ENCODE results near the gene APC2.
A peak's percentile ranks its signal among the peaks of the same experiment; 100 is the strongest.

Gene APC2

GRCh38 chr19:1491849-1492170 is 41.9 kb downstream of the APC2 start:
- H4K8ac ChIP-seq (ENCODE audit: low read depth, low read length), result no peak overlapping the region
- H3K36me3 ChIP-seq (ENCODE audit: control insufficient read depth in 1 of 2, insufficient read depth in 2 of 2, low read length in 2 of 2), result no peaks in the 10 kb centered on the region
- no peak overlapping the region for H3K9ac ChIP-seq (ENCODE audit: low read length)
- no peak overlapping the region for H3K4me3 ChIP-seq (ENCODE audit: low read depth, low read length)
- H3K14ac ChIP-seq (ENCODE audit: low read length), result no peak overlapping the region
- H3K79me1 ChIP-seq (ENCODE audit: low read length), result peaks cover 10% of the 10 kb centered on the region
- no peak overlapping the region for H2AFZ ChIP-seq (ENCODE audit: insufficient read depth, low read length, poor library complexity)
- H3K4me1 ChIP-seq (ENCODE audit: control insufficient read depth in 1 of 2, insufficient read depth in 2 of 2, low read length in 2 of 2), result peaks cover 17 to 18% of the 10 kb centered on the region in 2 experiments
- no peak overlapping the region for H4K12ac ChIP-seq (ENCODE audit: low read depth, low read length)
- H2BK12ac ChIP-seq (ENCODE audit: low read length), result no peak overlapping the region
- H3K27me3 ChIP-seq (ENCODE audit: insufficient read depth, low read length), result peaks cover 5% of the 10 kb centered on the region
- no CpG with 5 or more reads among the region's 12 CpGs for WGBS (ENCODE audit: extremely low coverage, insufficient coverage, insufficient read length)
- no peak overlapping the region for H3K27ac ChIP-seq (ENCODE audit: low read depth, low read length)
- no peak overlapping the region for H3K4ac ChIP-seq (ENCODE audit: low read depth, low read length)
- H3K18ac ChIP-seq (ENCODE audit: low read length), result no peak overlapping the region
- peaks cover 7% of the 10 kb centered on the region for H3K9me3 ChIP-seq (ENCODE audit: insufficient read depth, low read depth, low read length)
- no peak overlapping the region for H2AK5ac ChIP-seq (ENCODE audit: low read length)
- H3K4me2 ChIP-seq (ENCODE audit: low read length), result peak overlapping the region; percentile 96
- H3K23ac ChIP-seq (ENCODE audit: low read length), result no peak overlapping the region
- H4K91ac ChIP-seq (ENCODE audit: low read depth, low read length), result no peak overlapping the region
- DNase-seq, result no peak
- H2BK5ac ChIP-seq (ENCODE audit: low read depth, low read length, poor library complexity), result no peak overlapping the region
- H3K79me2 ChIP-seq (ENCODE audit: control insufficient read depth, insufficient read depth, low read length, poor library complexity), result peaks cover 4% of the 10 kb centered on the region
- H2BK120ac ChIP-seq (ENCODE audit: insufficient read depth, low read length, poor library complexity), result no peak overlapping the region

GRCh38 chr19:1492474-1493006 is 42.6 kb downstream of the APC2 start:
- Histone ChIP-seq H3K79me2 (ENCODE audit: control insufficient read depth, insufficient read depth, low read length, poor library complexity) (peaks cover 4% of the 10 kb centered on the region), H2AK5ac (ENCODE audit: low read length) (no peak overlapping the region), H3K9me3 (ENCODE audit: insufficient read depth, low read depth, low read length) (peaks cover 6% of the 10 kb centered on the region), H4K12ac (ENCODE audit: low read depth, low read length) (no peak overlapping the region), H3K4me1 (ENCODE audit: control insufficient read depth in 1 of 2, insufficient read depth in 2 of 2, low read length in 2 of 2) (peaks cover 17 to 19% of the 10 kb centered on the region in 2 experiments), H3K18ac (ENCODE audit: low read length) (no peak overlapping the region), H2BK120ac (ENCODE audit: insufficient read depth, low read length, poor library complexity) (no peak overlapping the region), H3K14ac (ENCODE audit: low read length) (no peak overlapping the region), H3K9ac (ENCODE audit: low read length) (no peak overlapping the region), H3K4me3 (ENCODE audit: low read depth, low read length) (no peak overlapping the region), H2BK5ac (ENCODE audit: low read depth, low read length, poor library complexity) (no peak overlapping the region), H3K4me2 (ENCODE audit: low read length) (no peak overlapping the region), H3K4ac (ENCODE audit: low read depth, low read length) (no peak overlapping the region), H4K91ac (ENCODE audit: low read depth, low read length) (no peak overlapping the region), H2BK12ac (ENCODE audit: low read length) (no peak overlapping the region), H3K79me1 (ENCODE audit: low read length) (peaks cover 10% of the 10 kb centered on the region), H3K23ac (ENCODE audit: low read length) (no peak overlapping the region), H3K27ac (ENCODE audit: low read depth, low read length) (no peak overlapping the region), H3K36me3 (ENCODE audit: control insufficient read depth in 1 of 2, insufficient read depth in 2 of 2, low read length in 2 of 2) (no peaks in the 10 kb centered on the region), H2AFZ (ENCODE audit: insufficient read depth, low read length, poor library complexity) (no peak overlapping the region), H3K27me3 (ENCODE audit: insufficient read depth, low read length) (peaks cover 5% of the 10 kb centered on the region), H4K8ac (ENCODE audit: low read depth, low read length) (no peak overlapping the region)
- no CpG with 5 or more reads among the region's 10 CpGs for WGBS (ENCODE audit: extremely low coverage, insufficient coverage, insufficient read length)
- no peak for DNase-seq

DNA sequence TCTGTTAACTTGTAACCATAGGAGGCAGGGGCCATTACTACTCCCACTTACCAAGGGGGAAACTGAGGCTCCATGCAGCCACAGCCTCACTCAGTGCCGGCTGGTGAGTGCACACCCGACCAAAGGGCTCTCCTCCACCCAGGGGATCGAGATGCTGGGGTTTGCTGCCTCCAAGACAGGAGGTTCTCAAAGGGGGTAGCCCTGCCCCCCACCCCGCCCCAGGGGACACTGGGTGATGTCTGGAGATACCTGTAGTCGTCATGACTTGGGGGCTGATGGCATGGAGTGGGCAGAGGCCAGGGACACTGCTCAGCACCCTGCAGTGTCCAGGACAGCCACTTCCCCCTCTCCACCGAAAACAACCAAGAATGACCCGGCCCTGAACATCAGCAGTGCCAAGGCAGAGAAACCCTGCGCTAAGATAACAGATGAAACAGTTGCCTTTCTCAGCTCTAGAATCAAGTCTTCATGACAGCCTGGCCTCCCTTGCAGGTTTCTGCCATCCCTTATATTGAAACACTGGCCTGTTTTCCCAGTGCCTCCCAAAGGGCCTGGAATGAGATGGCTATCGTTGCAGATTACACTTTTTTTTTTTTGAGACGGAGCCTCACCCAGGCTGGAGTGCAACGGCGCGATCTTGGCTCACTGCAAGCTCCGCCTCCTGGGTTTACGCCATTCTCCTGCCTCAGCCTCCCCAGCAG is 44.3 kb downstream of the APC2 start:
- H4K12ac ChIP-seq (ENCODE audit: low read depth, low read length), result no peak overlapping the region
- H3K14ac ChIP-seq (ENCODE audit: low read length), result no peak overlapping the region
- H2AK5ac ChIP-seq (ENCODE audit: low read length), result no peak overlapping the region
- H4K91ac ChIP-seq (ENCODE audit: low read depth, low read length), result no peak overlapping the region
- no peak overlapping the region for H2AFZ ChIP-seq (ENCODE audit: insufficient read depth, low read length, poor library complexity)
- no peak overlapping the region for H3K27ac ChIP-seq (ENCODE audit: low read depth, low read length)
- H3K4me3 ChIP-seq (ENCODE audit: low read depth, low read length), result no peak overlapping the region
- H3K4ac ChIP-seq (ENCODE audit: low read depth, low read length), result no peak overlapping the region
- H3K9me3 ChIP-seq (ENCODE audit: insufficient read depth, low read depth, low read length), result peaks cover 3% of the 10 kb centered on the region
- H3K79me2 ChIP-seq (ENCODE audit: control insufficient read depth, insufficient read depth, low read length, poor library complexity), result peaks cover 4% of the 10 kb centered on the region
- H3K79me1 ChIP-seq (ENCODE audit: low read length), result peaks cover 10% of the 10 kb centered on the region
- H3K27me3 ChIP-seq (ENCODE audit: insufficient read depth, low read length), result peaks cover 5% of the 10 kb centered on the region
- H3K4me2 ChIP-seq (ENCODE audit: low read length), result no peak overlapping the region
- H4K8ac ChIP-seq (ENCODE audit: low read depth, low read length), result no peak overlapping the region
- no peaks in the 10 kb centered on the region for H3K36me3 ChIP-seq (ENCODE audit: control insufficient read depth in 1 of 2, insufficient read depth in 2 of 2, low read length in 2 of 2)
- H3K18ac ChIP-seq (ENCODE audit: low read length), result no peak overlapping the region
- no peak for DNase-seq
- peaks cover 17 to 19% of the 10 kb centered on the region in 2 experiments for H3K4me1 ChIP-seq (ENCODE audit: control insufficient read depth in 1 of 2, insufficient read depth in 2 of 2, low read length in 2 of 2)
- H3K9ac ChIP-seq (ENCODE audit: low read length), result no peak overlapping the region
- WGBS (ENCODE audit: extremely low coverage, insufficient coverage, insufficient read length), result no CpG with 5 or more reads among the region's 15 CpGs
- H2BK120ac ChIP-seq (ENCODE audit: insufficient read depth, low read length, poor library complexity), result no peak overlapping the region
- no peak overlapping the region for H3K23ac ChIP-seq (ENCODE audit: low read length)
- H2BK5ac ChIP-seq (ENCODE audit: low read depth, low read length, poor library complexity), result no peak overlapping the region
- H2BK12ac ChIP-seq (ENCODE audit: low read length), result no peak overlapping the region

DNA sequence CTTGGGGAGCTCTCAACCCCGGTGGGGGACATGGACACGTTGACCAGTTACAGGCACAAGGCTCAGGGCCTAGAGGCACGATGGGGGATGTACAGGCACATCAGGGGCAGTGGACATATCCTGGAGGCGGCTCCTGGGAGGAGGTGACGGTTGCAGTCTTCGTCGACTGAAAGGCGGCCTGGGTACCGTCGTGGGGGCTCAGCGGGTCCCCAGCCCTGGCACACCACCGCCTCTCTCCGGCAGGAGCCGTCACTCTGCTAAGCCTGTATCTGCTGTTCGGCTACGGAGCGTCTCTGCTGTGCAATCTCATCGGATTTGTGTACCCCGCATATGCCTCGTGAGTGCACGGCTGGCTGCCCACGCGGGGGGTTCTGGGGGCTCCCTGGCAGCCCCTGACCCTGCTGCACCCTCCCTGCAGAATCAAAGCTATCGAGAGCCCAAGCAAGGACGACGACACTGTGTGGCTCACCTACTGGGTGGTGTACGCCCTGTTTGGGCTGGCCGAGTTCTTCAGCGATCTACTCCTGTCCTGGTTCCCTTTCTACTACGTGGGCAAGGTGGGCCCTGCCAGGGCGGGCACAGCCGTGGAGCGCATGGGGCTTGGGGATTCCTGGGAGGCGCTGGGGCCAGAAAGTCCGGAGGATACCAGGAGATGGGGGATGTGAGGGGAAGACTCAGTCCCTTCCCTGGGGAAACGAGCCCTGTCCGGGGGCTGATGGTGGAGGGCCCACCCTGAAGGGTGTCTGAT is 45.3 kb downstream of the APC2 start:
- peaks cover 5% of the 10 kb centered on the region for H3K27me3 ChIP-seq (ENCODE audit: insufficient read depth, low read length)
- H2AK5ac ChIP-seq (ENCODE audit: low read length), result no peak overlapping the region
- no peak overlapping the region for H3K9ac ChIP-seq (ENCODE audit: low read length)
- H3K79me2 ChIP-seq (ENCODE audit: control insufficient read depth, insufficient read depth, low read length, poor library complexity), result peaks cover 2% of the 10 kb centered on the region
- H3K79me1 ChIP-seq (ENCODE audit: low read length), result peaks cover 6% of the 10 kb centered on the region
- no peak overlapping the region for H4K91ac ChIP-seq (ENCODE audit: low read depth, low read length)
- peaks cover 17 to 19% of the 10 kb centered on the region in 2 experiments for H3K4me1 ChIP-seq (ENCODE audit: control insufficient read depth in 1 of 2, insufficient read depth in 2 of 2, low read length in 2 of 2)
- WGBS (ENCODE audit: extremely low coverage, insufficient coverage, insufficient read length), result no CpG with 5 or more reads among the region's 37 CpGs
- no peak overlapping the region for H3K23ac ChIP-seq (ENCODE audit: low read length)
- no peak overlapping the region for H2BK5ac ChIP-seq (ENCODE audit: low read depth, low read length, poor library complexity)
- no peak overlapping the region for H3K4me2 ChIP-seq (ENCODE audit: low read length)
- no peaks in the 10 kb centered on the region for H3K36me3 ChIP-seq (ENCODE audit: control insufficient read depth in 1 of 2, insufficient read depth in 2 of 2, low read length in 2 of 2)
- no peak overlapping the region for H4K8ac ChIP-seq (ENCODE audit: low read depth, low read length)
- no peak overlapping the region for H4K12ac ChIP-seq (ENCODE audit: low read depth, low read length)
- H3K14ac ChIP-seq (ENCODE audit: low read length), result no peak overlapping the region
- H2AFZ ChIP-seq (ENCODE audit: insufficient read depth, low read length, poor library complexity), result no peak overlapping the region
- H3K18ac ChIP-seq (ENCODE audit: low read length), result no peak overlapping the region
- H3K27ac ChIP-seq (ENCODE audit: low read depth, low read length), result no peak overlapping the region
- peaks cover 3% of the 10 kb centered on the region for H3K9me3 ChIP-seq (ENCODE audit: insufficient read depth, low read depth, low read length)
- H2BK120ac ChIP-seq (ENCODE audit: insufficient read depth, low read length, poor library complexity), result no peak overlapping the region
- no peak overlapping the region for H3K4ac ChIP-seq (ENCODE audit: low read depth, low read length)
- no peak overlapping the region for H2BK12ac ChIP-seq (ENCODE audit: low read length)
- no peak for DNase-seq
- peak overlapping the region; percentile 30 for H3K4me3 ChIP-seq (ENCODE audit: low read depth, low read length)

Measured in trophoblast cell (in vitro differentiated cells and primary cell).